Measurements from ENCODE around the gene TRIM46. TPM values are rescaled to one million over a fixed set of nuclear protein-coding genes. Genes with fewer than 3 reads are reported as not detected.

TRIM46 gene
- total and polyA plus RNA-seq, 4 donors, result 0.50 to 3.4 (median 1.9) TPM

DNA sequence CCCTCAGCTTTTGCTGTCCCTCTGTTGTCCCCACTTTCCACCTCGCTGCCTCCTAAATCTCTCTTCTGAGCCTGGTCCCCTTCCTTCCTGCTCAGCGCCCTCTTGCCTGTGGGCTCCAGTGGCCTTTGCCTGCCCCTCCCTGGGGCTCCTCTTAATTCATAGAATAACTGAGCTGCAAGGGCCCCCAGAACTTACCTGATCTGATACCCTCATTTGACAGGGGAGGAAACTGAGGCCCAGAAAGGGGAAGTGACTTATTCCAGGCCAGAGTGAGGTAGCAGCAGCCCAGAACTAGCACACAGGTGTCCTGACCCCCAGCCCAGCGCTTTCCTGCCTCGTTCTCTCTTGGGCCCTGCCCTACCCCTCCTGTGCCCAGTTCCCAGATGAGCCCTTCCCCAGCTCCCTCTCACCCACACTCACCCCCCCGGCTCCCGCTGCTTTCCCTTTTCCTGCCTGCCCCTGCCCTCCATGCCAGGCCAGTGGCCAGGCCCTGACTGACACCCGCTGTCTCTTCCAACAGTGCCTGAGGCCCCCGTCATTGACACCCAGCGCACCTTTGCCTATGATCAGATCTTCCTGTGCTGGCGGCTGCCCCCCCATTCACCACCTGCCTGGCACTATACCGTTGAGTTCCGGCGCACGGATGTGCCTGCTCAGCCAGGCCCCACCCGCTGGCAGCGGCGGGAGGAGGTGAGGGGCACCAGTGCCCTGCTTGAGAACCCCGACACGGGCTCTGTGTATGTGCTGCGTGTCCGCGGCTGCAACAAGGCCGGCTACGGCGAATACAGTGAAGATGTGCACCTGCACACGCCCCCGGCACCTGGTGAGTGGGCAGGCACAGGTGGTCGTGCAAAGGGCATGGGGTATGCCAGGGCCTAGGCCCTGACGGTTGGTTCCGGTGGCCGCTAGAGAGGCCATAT, 5.7 kb downstream of the TRIM46 start:
- intact Hi-C loops (cut with DNase I), result loop anchor here in 1 of 2 donors (5.0 kb wide), 1 partner anchor 48 kb away; no protein-coding TSS in a partner anchor
- Histone ChIP-seq H3K4me3 (ENCODE audit: low read length in 2 of 2) (no peak overlapping the region), H3K36me3 (ENCODE audit: control insufficient read depth in 1 of 2, insufficient read depth in 2 of 2, low read length in 1 of 2) (no peaks in the 10 kb centered on the region), H3K27ac (ENCODE audit: low read depth in 1 of 2, low read length in 2 of 2) (no peak overlapping the region), H3K9me3 (ENCODE audit: control insufficient read depth, low read length) (no peaks in the 10 kb centered on the region), H3K4me1 (ENCODE audit: control insufficient read depth in 1 of 2, insufficient read depth in 2 of 2, low read length in 2 of 2) (no peaks in the 10 kb centered on the region), H3K27me3 (ENCODE audit: control insufficient read depth in 1 of 2, insufficient read depth in 2 of 2, low read length in 1 of 2) (no peaks in the 10 kb centered on the region)
- DNase-seq, result peak; percentile 53 to 74
- WGBS, 2 donors, result 94 to 96% methylated on average over 31 of the region's 31 CpGs
- no peak for ATAC-seq (ENCODE audit: low FRiP score)

DNA sequence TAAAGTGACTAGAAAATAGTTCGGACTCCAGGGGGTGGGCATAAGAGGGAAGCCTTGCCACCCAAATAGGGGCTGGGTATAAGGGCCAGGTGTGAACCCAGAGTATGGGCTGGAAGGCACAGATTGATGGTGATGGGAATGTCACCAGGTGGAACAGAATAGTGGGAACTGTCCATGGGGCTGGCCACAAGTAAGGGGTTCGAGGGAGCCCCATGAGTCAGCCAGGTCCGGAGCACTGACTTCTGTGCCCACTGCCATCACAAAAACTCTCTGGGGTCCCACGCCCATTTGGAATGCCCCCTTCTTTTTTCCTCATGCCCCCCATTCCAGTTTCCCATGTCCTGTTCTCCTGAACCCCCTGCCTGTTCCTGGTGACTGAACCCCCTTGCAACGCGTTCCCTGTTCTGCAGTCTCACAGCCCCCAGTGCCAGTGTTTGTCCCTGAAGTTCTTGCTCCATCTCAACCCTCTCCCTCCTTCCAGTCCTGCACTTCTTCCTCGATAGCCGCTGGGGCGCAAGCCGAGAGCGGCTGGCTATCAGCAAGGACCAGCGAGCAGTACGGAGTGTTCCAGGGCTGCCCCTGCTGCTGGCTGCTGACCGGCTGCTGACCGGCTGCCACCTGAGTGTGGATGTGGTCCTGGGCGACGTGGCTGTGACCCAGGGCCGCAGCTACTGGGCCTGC, 7.9 kb downstream of the TRIM46 start:
- Histone ChIP-seq H3K4me3 (ENCODE audit: low read length in 2 of 2) (no peak overlapping the region), H3K9me3 (ENCODE audit: control insufficient read depth, low read length) (no peaks in the 10 kb centered on the region), H3K27ac (ENCODE audit: low read depth in 1 of 2, low read length in 2 of 2) (no peak overlapping the region), H3K27me3 (ENCODE audit: control insufficient read depth in 1 of 2, insufficient read depth in 2 of 2, low read length in 1 of 2) (no peaks in the 10 kb centered on the region), H3K4me1 (ENCODE audit: control insufficient read depth in 1 of 2, insufficient read depth in 2 of 2, low read length in 2 of 2) (no peaks in the 10 kb centered on the region), H3K36me3 (ENCODE audit: control insufficient read depth in 1 of 2, insufficient read depth in 2 of 2, low read length in 1 of 2) (no peaks in the 10 kb centered on the region)
- DNase-seq (peak in 1 of 2 donors; percentile 19), ATAC-seq (ENCODE audit: low FRiP score) (no peak)
- WGBS, 2 donors, result 95% methylated on average over 18 of the region's 18 CpGs
- intact Hi-C loops (cut with DNase I), result no loop called here

DNA sequence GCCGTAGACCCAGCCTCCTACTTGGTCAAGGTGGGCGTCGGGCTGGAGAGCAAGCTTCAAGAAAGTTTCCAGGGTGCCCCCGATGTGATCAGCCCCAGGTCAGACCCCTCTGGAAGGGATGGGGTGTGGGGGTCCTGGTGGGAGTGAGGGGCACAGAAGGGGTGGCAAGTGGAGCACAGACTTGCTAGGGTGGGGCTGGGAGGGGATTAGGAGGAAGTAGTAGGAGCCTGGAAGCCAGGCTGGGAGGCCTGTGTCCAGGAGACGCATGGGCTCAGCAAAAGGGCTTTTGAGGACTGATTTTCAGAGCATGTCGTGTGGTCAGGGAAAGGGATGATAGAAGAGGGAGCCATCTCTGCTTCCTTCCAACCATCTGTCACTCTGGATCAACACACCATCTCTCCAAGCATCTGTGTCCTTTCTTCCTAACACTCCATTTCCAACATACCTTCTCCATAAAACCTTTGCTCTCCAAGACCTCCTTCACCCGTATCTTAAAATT, 8.5 kb downstream of the TRIM46 start:
- peak in 1 of 2 donors; percentile 68 for DNase-seq
- Histone ChIP-seq H3K27me3 (ENCODE audit: control insufficient read depth in 1 of 2, insufficient read depth in 2 of 2, low read length in 1 of 2) (no peaks in the 10 kb centered on the region), H3K36me3 (ENCODE audit: control insufficient read depth in 1 of 2, insufficient read depth in 2 of 2, low read length in 1 of 2) (no peaks in the 10 kb centered on the region), H3K9me3 (ENCODE audit: control insufficient read depth, low read length) (no peaks in the 10 kb centered on the region), H3K4me1 (ENCODE audit: control insufficient read depth in 1 of 2, insufficient read depth in 2 of 2, low read length in 2 of 2) (no peaks in the 10 kb centered on the region), H3K4me3 (ENCODE audit: low read length in 2 of 2) (no peak overlapping the region), H3K27ac (ENCODE audit: low read depth in 1 of 2, low read length in 2 of 2) (no peak overlapping the region)
- WGBS, 2 donors, result 94 to 95% methylated on average over 7 of the region's 7 CpGs
- no peak for ATAC-seq (ENCODE audit: low FRiP score)
- intact Hi-C loops (cut with DNase I), result no loop called here

GRCh38 chr1:155183775-155184221, 10.1 kb downstream of the TRIM46 start:
- WGBS, 2 donors, result 93 to 94% methylated on average over 20 of the region's 20 CpGs
- peak; percentile 42 to 72 for DNase-seq
- ATAC-seq (ENCODE audit: low FRiP score), result no peak

DNA sequence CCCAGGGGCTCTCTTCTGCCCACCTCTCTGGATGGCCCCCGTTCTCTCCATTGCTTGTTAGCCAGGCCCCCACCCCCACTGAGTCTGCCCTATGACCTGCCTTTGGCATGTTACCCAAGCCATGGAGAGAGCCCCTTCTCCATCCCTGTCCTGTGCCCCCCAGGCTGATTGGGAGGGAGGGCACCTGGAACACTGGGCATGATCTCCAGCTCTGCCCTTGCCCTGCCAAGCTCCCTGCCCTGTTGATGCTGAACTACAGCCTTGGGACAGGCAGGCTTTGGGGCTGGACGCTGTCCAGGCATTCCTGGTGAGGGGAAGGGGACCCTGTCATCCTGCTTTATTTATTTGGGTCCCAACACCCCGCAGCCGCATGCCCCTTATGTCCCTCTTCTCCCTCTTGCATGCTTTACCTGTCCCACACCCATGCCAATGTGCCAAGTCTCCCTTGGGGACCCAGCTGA, 10.7 kb downstream of the TRIM46 start:
- intact Hi-C loops (cut with DNase I), result no loop called here
- Histone ChIP-seq H3K36me3 (ENCODE audit: control insufficient read depth in 1 of 2, insufficient read depth in 2 of 2, low read length in 1 of 2) (no peaks in the 10 kb centered on the region), H3K27me3 (ENCODE audit: control insufficient read depth in 1 of 2, insufficient read depth in 2 of 2, low read length in 1 of 2) (no peaks in the 10 kb centered on the region), H3K4me3 (ENCODE audit: low read length in 2 of 2) (no peak overlapping the region), H3K9me3 (ENCODE audit: control insufficient read depth, low read length) (no peaks in the 10 kb centered on the region), H3K4me1 (ENCODE audit: control insufficient read depth in 1 of 2, insufficient read depth in 2 of 2, low read length in 2 of 2) (no peaks in the 10 kb centered on the region), H3K27ac (ENCODE audit: low read depth in 1 of 2, low read length in 2 of 2) (no peak overlapping the region)
- DNase-seq, result peak; percentile 44 to 66
- 80 to 88% methylated on average over 4 of the region's 4 CpGs for WGBS, 2 donors
- ATAC-seq (ENCODE audit: low FRiP score), result no peak

More at GRCh38 chr1:155183775-155184221, 10.1 kb downstream of the TRIM46 start:
- H3K36me3 ChIP-seq (ENCODE audit: control insufficient read depth in 1 of 2, insufficient read depth in 2 of 2, low read length in 1 of 2), result no peaks in the 10 kb centered on the region
- H3K9me3 ChIP-seq (ENCODE audit: control insufficient read depth, low read length), result no peaks in the 10 kb centered on the region
- H3K27ac ChIP-seq (ENCODE audit: low read depth in 1 of 2, low read length in 2 of 2), result no peak overlapping the region
- no peak overlapping the region for H3K4me3 ChIP-seq (ENCODE audit: low read length in 2 of 2)
- intact Hi-C loops (cut with DNase I), result no loop called here
- no peaks in the 10 kb centered on the region for H3K27me3 ChIP-seq (ENCODE audit: control insufficient read depth in 1 of 2, insufficient read depth in 2 of 2, low read length in 1 of 2)
- no peaks in the 10 kb centered on the region for H3K4me1 ChIP-seq (ENCODE audit: control insufficient read depth in 1 of 2, insufficient read depth in 2 of 2, low read length in 2 of 2)

GRCh38 chr1:155184835-155185782, 11.5 kb downstream of the TRIM46 start:
- H3K27ac ChIP-seq (ENCODE audit: low read depth in 1 of 2, low read length in 2 of 2), result no peak overlapping the region
- H3K4me1 ChIP-seq (ENCODE audit: control insufficient read depth in 1 of 2, insufficient read depth in 2 of 2, low read length in 2 of 2), result no peaks in the 10 kb centered on the region
- H3K9me3 ChIP-seq (ENCODE audit: control insufficient read depth, low read length), result no peaks in the 10 kb centered on the region
- H3K27me3 ChIP-seq (ENCODE audit: control insufficient read depth in 1 of 2, insufficient read depth in 2 of 2, low read length in 1 of 2), result no peaks in the 10 kb centered on the region
- ATAC-seq (ENCODE audit: low FRiP score) (peak; percentile 50), DNase-seq (peak; percentile 77 to 81)
- WGBS, 2 donors, result 62 to 65% methylated on average over 20 to 21 of the region's 21 CpGs
- intact Hi-C loops (cut with DNase I), result no loop called here
- no peak overlapping the region for H3K4me3 ChIP-seq (ENCODE audit: low read length in 2 of 2)
- H3K36me3 ChIP-seq (ENCODE audit: control insufficient read depth in 1 of 2, insufficient read depth in 2 of 2, low read length in 1 of 2), result no peaks in the 10 kb centered on the region

DNA sequence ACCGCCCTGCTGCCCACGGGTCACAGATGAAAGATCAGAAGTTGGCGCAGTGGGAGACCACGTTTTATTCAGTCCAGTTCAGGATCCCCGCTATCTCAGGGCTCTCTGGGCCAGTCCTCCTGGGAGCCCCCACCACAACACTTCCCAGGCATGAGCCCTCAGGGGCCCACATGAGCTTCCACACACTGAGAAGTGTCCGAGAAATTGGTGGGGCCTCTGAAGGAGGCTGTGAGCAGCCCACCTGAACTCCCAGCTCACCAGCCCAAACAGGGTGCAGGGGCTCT, 12.1 kb downstream of the TRIM46 start:
- 74 to 85% methylated on average over 6 of the region's 6 CpGs for WGBS, 2 donors
- intact Hi-C loops (cut with DNase I), result no loop called here
- Histone ChIP-seq H3K27ac (ENCODE audit: low read depth in 1 of 2, low read length in 2 of 2) (no peak overlapping the region), H3K4me3 (ENCODE audit: low read length in 2 of 2) (no peak overlapping the region), H3K9me3 (ENCODE audit: control insufficient read depth, low read length) (no peaks in the 10 kb centered on the region), H3K4me1 (ENCODE audit: control insufficient read depth in 1 of 2, insufficient read depth in 2 of 2, low read length in 2 of 2) (no peaks in the 10 kb centered on the region), H3K27me3 (ENCODE audit: control insufficient read depth in 1 of 2, insufficient read depth in 2 of 2, low read length in 1 of 2) (no peaks in the 10 kb centered on the region), H3K36me3 (ENCODE audit: control insufficient read depth in 1 of 2, insufficient read depth in 2 of 2, low read length in 1 of 2) (no peaks in the 10 kb centered on the region)
- peak in 1 of 2 donors; percentile 60 for DNase-seq
- ATAC-seq (ENCODE audit: low FRiP score), result no peak

All from aorta (tissue), 5 donors.